ENCODE measurements around the gene GINS3.

- TF ChIP-seq CTCF (conservative IDR thresholded peaks at IDR 0.05) (no peak), ZFX (IDR thresholded peaks at IDR 0.05) (no peak)
Observed at GRCh38 chr16:58449306-58449705, 57.0 kb downstream of the GINS3 start.
